HEK293 (cell line): ENCODE data around the gene TCEA2.

Source experiments
- CTCF ChIP-seq: fragments of 450-650 bp; formaldehyde crosslinking; IDR thresholded peaks from 2 replicates; pipeline ENCODE4 v1.5.1; 2016; ENCODE audit warnings: missing biosample characterization, missing genetic modification characterization
- GLIS2 ChIP-seq: fragments of 450-650 bp; formaldehyde crosslinking; IDR thresholded peaks from 2 replicates; pipeline ENCODE4 v1.5.1; 2016; ENCODE audit warnings: missing biosample characterization, missing genetic modification characterization
- PBX3 ChIP-seq: sonication (generic); formaldehyde crosslinking; IDR thresholded peaks from 2 replicates; pipeline ENCODE4 v1.8.1; 2022; ENCODE audit warnings: mild to moderate bottlenecking, moderate library complexity, missing genetic modification reagents
- REPIN1 ChIP-seq: fragments of 450-650 bp; formaldehyde crosslinking; IDR thresholded peaks from 2 replicates; pipeline ENCODE4 v1.5.1; 2017; ENCODE audit warnings: missing biosample characterization, missing genetic modification characterization, low read depth
- ZNF274 ChIP-seq, 2 experiments: fragments of 200-500 bp in 1 of 2; fragments of 450-650 bp in 1 of 2; sonication (Bioruptor generic) in 1 of 2; formaldehyde crosslinking in 1 of 2; IDR thresholded peaks; 2 replicates each; pipeline versions ENCODE4 v1.5.1 to v1.6.1; 2014 to 2016; ENCODE audit warnings: borderline replicate concordance in 1 of 2, inconsistent platforms in 1 of 2, low read length in 1 of 2, missing biosample characterization in 1 of 2, missing genetic modification characterization in 1 of 2
- ZNF350 ChIP-seq: fragments of 450-650 bp; formaldehyde crosslinking; IDR thresholded peaks from 2 replicates; pipeline ENCODE4 v1.5.0; 2017; ENCODE audit warnings: missing biosample characterization, mild to moderate bottlenecking, missing genetic modification characterization
- ZNF555 ChIP-seq: fragments of 450-650 bp; formaldehyde crosslinking; conservative IDR thresholded peaks from 2 replicates; pipeline ENCODE4 v1.5.1; 2017; ENCODE audit warnings: missing biosample characterization, mild to moderate bottlenecking, missing genetic modification characterization, inconsistent platforms
- ZNF660 ChIP-seq: fragments of 450-650 bp; IDR thresholded peaks from 2 replicates; pipeline ENCODE4 v1.5.1; 2018; ENCODE audit warnings: missing biosample characterization, mild to moderate bottlenecking, missing genetic modification characterization

- TF ChIP-seq ZNF555 (no peak), CTCF (no peak), REPIN1 (tag by site-specific recombination) (no peak), ZNF350 (tag by site-specific recombination) (no peak), PBX3 (CRISPR knock-in tag) (no peak), ZNF660 (tag by site-specific recombination) (no peak), ZNF274 (IDR thresholded peaks at IDR 0.05; ENCODE audit: low read length) (no peak), ZNF274 (tag by site-specific recombination; IDR thresholded peaks at IDR 0.05; ENCODE audit: borderline replicate concordance) (no peak), GLIS2 (tag by site-specific recombination) (no peak)
Measured at GRCh38 chr20:64086801-64087200, 23.8 kb downstream of the TCEA2 start.
